Umbilical cord (tissue), 2 donors: Measurements from ENCODE around the gene RSPH3. TPM values are rescaled to one million over a fixed set of nuclear protein-coding genes. Genes with fewer than 3 reads are reported as not detected.
A peak's percentile ranks its signal among the peaks of the same experiment; 100 is the strongest.
"Not testable (repeated sequence)": the region's sequence is repeated elsewhere in the genome, so short reads cannot be mapped to it uniquely, and the experiment has no call there.

Experiments used
- DNase-seq: peaks from one replicate; pipeline ENCODE4 v3.0.0-alpha.2; 2015; ENCODE audit warnings: low spot score
- total RNA-seq: library from RNA; depleted of rRNA; stranded (reverse); fragments of >200 nt; gene quantifications from one replicate; pipeline ENCODE4 v1.2.3, GENCODE V29; 2014; ENCODE audit warnings: low replicate concordance; ENCODE audit not compliant: insufficient read depth

Gene RSPH3
- total RNA-seq, 1 donor from 2014 or later: 7.5 TPM

DNA sequence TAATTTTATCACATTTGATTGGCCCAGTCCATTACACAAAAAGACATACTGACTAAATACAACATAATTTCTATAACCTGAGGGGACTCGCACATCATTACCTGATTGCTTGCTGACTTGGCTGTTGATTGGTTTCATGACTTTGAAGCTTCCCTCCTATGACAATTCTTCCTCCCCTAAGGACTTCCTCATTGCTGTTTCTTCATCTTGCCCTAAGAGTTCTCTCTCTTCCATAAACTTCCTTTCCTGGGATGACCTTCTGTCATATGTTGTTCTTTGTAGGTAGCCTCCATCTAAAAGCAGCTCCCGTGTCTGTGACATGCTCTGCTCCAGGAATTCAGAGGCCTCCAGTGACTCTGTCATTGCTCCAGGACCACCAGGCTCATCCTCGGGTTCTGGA lies 22.6 kb downstream of the RSPH3 start:
- no peak for DNase-seq

DNA sequence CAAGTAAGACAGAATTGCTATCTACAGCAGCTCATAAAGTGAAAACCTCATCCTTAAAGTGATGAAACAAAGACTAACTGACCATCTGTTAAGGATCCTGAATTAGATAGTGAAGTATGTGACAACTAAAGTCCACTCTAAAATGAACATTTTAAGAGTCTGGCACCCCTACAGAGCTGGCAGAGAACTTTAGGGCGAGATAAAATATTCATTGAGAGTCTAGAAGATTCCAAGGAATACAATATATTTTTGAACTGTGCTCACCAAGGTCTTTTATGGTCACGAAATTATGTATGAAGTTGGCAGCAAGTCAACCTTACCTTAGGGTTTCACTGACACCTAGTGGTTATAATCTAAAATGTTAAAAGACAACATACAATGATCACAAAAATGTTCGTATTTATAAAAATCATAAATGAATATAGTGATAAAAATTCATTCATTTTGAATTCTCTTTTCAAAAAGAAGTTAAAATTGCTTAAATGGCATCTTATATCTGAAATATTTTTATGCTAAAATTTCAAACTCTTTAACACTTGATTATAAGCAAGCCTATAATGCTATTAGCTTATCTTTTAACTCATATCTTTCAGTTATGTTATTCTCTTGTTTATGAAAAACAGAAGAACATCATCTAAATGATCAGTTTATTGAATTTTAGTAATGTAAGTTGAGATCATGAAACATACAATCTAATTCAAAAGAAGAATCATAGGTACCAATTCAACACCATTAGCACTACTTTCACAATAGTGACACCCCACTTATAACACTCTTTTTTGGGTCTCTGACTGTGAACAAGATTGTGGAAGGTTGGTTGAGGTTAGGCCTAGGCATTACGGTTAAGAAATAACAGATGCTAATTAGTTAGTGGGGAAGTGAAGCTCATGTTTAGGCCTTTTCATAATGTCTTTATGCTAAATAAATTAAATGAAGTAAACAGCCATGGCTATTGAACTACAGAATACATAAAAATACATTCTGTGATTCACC lies 27.5 kb downstream of the RSPH3 start:
- peak; percentile 76 for DNase-seq

DNA sequence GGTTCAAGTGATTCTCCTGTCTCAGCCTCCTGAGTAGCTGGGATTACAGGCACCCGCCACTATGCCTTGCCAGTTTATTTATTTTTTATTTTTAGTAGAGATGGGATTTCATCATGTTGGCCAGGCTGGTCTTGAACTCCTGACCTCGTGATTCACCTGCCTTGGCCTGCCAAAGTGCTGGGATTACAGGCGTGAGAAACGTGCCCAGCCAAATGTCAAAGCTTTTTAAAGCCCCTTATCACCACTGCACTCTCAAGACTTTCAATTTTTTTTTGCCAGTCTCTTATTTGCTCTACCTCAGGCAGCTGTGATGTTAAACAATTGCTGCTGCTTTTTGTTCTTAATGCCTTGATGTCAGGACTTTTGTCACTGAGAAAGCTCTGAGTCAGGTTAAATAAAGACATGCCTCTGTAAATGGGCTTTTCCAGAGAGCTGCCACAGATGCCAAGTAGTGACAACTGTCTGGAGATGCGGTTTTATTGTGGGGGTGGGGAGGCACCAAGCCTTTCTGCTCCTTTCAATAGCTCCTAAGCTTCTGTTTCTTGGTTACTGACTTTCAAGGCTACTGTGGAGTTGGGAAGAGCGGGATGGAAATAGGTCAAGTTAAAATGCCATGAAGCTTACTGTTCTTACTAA lies 29.2 kb downstream of the RSPH3 start:
- DNase-seq: no peak

GRCh38 chr6:158969148-158969547 lies 30.9 kb downstream of the RSPH3 start:
- no peak for DNase-seq

DNA sequence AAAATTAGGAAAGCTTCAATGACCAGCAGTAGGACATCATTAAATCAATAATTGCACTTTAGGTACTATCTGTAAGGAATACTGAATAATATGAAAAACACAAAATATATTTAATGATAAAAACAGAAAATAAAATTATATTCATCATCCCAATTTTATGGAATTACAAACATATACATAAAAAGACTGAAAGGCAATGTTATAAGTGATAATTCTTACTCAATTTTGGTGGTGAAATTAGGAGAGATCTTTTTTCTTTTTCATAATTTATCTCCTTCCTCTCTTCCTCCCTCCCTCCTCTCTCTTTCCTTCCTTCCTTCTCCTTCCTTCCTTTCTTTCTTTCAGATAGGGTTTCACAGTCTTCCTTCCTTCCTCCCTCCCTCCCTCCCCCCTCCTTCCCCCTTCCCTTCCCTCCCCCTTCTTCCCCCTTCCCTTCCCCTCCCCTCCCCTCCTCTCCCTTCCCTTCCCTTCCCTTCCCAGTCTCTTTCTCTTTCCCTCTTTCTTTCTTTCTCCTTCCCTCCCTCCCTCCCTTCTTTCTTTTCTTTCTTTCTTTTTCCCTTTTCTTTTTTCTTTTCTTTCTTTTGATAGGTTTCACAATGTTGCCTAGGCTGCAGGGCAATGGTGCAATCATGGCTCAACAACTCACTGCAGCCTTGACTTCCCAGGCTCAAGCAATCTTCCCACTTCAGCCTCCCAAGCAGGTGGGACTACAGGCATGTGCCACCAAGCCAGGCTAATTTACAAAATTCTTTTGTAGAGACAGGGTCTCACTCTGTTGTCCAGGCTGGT lies 36.8 kb downstream of the RSPH3 start:
- DNase-seq: no peak

DNA sequence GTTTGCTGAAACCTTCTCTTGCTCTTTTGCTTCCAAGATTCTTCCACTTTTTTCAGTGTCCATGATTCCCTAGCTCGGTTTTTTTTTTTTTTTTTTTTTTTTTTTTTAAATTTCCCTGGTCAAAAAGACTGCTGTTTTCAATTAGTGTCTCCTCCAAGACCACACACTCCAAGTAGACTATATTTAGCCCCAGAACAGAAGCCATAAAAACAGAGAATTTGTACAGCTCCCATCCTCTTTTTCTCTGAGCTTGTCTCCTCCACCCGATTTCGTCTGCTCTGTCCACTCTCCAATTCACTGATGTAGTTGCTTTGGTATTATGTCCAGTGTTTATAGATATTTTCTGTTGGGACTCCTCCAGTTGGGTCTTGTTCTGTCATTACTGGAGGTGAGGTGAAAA lies 37.6 kb downstream of the RSPH3 start:
- DNase-seq: no peak

- no peak for DNase-seq
Measured at GRCh38 chr6:158960026-158960425, 40.0 kb downstream of the RSPH3 start.

- DNase-seq: no peak
Measured at GRCh38 chr6:158959552-158959951, 40.5 kb downstream of the RSPH3 start.

DNA sequence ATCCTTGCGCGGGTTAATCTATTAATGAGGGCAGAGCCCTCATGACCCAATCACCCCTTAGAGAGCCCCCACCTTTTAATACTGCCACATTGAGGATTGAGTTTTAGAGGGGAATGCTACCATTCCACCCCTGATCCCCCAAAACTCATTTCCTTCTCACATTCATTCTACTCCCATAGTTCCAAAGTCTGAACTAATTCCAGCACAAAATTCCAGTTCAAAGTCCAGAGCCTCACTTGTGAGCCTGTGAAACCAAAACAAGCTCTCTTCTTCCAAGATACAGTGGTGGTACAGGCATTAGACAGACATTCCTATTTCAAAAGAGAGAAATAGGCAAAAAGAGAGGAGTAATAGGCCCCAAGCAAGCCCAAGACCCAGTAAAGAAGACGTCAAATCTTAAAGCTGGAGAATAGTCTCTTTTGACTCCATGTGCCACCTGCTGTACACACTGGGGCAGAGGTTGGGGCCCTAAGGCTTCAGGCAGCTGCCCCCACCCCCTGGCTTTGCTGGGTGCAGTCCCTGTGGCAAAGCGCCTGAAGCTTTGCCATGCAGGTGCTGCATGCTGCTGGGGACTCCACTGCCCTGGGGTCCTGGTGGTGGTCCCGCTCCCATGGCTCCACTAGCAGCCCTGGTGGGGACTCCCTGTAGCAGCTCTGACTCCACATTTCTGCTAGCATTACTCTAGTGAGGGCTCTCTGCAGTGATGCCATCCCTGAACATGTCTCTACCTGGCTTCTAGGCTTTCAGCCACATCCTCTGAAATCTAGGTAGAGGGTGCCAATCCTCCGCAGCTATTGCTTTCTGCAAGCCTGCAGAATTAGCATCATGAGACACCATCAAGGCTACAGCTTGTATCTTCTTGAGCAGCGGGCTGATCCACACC lies 41.3 kb downstream of the RSPH3 start:
- no peak for DNase-seq

- DNase-seq: no peak
Measured at GRCh38 chr6:158955255-158955654, 44.7 kb downstream of the RSPH3 start.

- no peak for DNase-seq
Measured at GRCh38 chr6:158954753-158955152, 45.2 kb downstream of the RSPH3 start.

GRCh38 chr6:158952011-158952410 lies 48.0 kb downstream of the RSPH3 start:
- DNase-seq: not testable (repeated sequence)

DNA sequence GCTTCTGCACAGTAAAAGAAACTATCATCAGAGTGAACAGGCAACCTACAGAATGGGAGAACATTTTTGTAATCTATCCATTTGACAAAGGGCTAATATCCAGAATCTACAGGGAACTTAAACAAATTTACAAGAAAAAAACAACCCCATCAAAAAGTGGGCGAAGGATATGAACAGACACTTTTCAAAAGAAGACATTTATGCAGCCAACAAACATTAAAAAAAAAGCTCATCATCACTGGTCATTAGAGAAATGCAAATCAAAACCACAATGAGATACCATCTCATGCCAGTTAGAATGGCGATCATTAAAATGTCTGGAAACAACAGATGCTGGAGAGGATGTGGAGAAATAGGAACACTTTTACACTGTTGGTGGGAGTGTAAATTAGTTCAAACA lies 48.4 kb downstream of the RSPH3 start:
- not testable (repeated sequence) for DNase-seq

- no peak for DNase-seq
Measured at GRCh38 chr6:158947284-158947683, 52.7 kb downstream of the RSPH3 start.

DNA sequence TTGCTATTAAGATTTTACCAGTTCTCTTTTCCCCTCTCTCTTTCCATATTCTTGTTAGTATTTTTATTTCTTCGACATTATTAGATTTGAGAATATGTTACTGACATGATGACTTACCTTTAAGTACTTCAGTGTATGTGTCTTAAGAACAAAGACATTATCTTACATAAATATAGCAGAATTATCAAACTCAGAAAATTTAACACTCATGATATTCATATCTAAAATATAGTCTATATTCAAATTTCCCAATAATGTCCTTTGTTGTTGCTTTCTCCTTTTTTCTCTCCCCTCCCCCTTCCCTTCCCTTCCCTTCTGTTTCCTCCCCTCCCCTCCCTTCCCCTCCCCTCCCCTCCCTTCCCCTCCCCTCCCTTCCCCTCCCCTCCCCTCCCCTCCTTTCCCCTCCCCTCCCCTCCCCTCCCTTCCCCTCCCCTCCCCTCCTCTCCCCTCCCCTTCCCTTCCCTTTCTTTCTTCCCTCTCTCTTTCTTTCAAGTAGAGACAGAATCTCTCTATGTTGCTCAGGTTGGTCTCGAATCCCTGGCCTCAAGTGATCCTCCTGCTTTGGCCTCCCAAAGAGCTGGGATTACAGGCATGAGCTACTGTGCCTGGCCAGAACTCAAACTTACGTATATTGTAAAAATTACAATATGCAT lies 56.5 kb downstream of the RSPH3 start:
- DNase-seq: no peak

- no peak for DNase-seq
Measured at GRCh38 chr6:158942349-158942748, 57.7 kb downstream of the RSPH3 start.

- no peak for DNase-seq
Measured at GRCh38 chr6:158941246-158941645, 58.8 kb downstream of the RSPH3 start.

DNA sequence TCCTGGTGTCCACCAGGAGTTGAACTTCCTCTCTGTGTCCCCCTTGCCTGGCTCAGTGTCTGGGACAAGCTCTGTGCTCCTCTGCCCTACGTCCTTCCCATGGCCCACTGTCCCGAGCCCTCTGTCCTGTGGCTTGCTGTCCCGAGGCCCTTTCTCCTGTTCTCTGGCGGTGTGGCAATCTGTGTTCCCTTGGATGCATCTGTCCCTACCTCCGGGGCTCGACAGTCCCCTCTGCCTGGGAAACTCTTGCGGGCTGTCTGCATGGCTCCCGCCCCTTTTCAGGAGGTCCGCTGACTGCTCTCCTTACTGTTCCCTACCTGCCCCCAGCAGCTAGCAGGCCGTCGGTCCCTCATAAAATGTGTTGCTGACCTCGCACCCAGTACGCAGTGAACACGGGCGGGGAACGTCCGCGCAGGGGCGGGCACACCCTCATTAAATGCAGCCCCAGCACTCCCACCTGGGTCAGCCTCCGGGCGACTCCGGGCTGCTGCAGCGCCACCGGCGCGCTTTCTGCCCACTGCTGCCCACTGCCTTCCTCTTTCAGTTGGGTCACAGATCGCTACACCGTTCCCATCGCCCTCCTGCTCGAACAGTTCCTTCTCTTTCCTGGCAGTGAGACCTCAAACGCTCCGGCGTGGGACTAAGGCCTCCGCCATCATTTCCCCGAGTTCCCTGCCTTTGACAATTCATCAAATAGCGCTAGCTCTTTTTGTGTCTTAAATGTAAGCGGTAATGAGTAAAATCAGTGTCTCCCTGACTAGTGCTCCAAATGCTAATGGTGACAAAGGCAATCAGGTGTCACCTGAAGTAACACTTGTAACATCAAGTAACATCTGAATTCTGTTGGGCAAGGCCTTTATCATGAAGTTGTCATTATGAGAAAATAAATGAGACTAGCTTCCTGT lies 60.5 kb downstream of the RSPH3 start:
- DNase-seq: peak; percentile 17

GRCh38 chr6:158938811-158939254 lies 61.2 kb downstream of the RSPH3 start:
- peak; percentile 72 for DNase-seq
